AG04450 (cell line): ENCODE data around the gene DPP4. TPM values are rescaled to one million over a fixed set of nuclear protein-coding genes. Genes with fewer than 3 reads are reported as not detected.

Experiments used
- CTCF ChIA-PET: fragments of 300-600, 350-600 bp; formaldehyde crosslinking; extraction: SDS; loops from one replicate; lab custom pipeline; 2022; ENCODE audit warnings: antibody characterized with exemption, inconsistent platforms; lab: Charles Lee
- POLR2A ChIA-PET: fragments of 350-600 bp; formaldehyde crosslinking; extraction: SDS; loops from one replicate; lab custom pipeline; 2021; ENCODE audit warnings: antibody characterized with exemption, inconsistent platforms; lab: Yijun Ruan, JAX
- DNase-seq: peaks from one replicate; pipeline ENCODE4 v3.0.0-alpha.2; 2011; ENCODE audit warnings: low read depth, low spot score
- H3K27ac ChIP-seq: one replicate; pipeline ENCODE4 v1.5.1; 2012; ENCODE audit warnings: low read depth, low read length, control low read depth
- H3K27me3 ChIP-seq: one replicate; pipeline ENCODE4 v1.6.0; 2012; ENCODE audit warnings: low read length; ENCODE audit not compliant: control insufficient read depth, insufficient read depth
- H3K4me3 ChIP-seq: 2 replicates; pipeline ENCODE4 v1.5.1; 2011; ENCODE audit warnings: mild to moderate bottlenecking, low read depth, low read length, control low read depth
- H3K9me3 ChIP-seq: 2 replicates; pipeline ENCODE4 v1.5.1; 2012; ENCODE audit warnings: low read length; ENCODE audit not compliant: control insufficient read depth, insufficient read depth
- polyA plus RNA-seq: library from polyadenylated mRNA; depleted of rRNA; stranded (reverse); fragments of >200 nt; gene quantifications from 2 replicates; pipeline ENCODE4 v1.2.3, GENCODE V29; 2011
- TF ChIP-seq, protein P1 (sequence below): IDR thresholded peaks from 2 replicates; pipeline ENCODE4 v1.5.1; 2011; ENCODE audit warnings: low read depth, low read length, control low read depth, inconsistent platforms

The DPP4 gene
- polyA plus RNA-seq, 1 experiment = 61.0 TPM

DNA sequence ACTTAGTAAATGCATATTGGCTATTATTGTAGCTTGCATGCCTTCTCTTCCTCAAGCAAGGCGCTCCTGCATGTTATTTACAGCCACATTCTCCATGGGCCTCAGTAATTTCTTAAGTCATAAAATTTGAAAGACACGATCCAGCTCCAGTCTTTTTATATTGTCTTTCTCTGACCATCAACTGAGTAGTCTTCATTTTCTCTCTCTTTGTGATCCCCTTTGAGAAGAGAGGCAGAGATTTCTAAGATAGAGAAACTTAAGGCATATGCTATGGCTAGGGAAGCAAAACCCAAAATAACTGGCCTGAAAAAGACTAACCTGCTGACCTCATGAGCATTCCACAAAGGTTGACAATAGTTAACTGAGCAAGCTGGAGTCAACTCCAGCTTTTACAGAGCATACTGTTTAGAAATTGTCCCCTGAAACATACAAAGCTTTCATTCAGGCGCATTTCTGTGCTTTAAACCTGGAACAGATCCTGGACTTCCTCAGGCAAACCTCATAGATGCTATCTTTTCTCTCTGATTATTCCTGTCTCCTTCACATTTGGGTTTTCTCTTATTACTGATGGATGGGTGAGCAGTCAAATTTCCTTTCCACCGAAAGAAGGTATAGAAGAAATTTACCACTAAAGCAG is 4.6 kb downstream of the DPP4 start:
- no peak overlapping the region for H3K4me3 ChIP-seq
- TF ChIP-seq, protein P1, sequence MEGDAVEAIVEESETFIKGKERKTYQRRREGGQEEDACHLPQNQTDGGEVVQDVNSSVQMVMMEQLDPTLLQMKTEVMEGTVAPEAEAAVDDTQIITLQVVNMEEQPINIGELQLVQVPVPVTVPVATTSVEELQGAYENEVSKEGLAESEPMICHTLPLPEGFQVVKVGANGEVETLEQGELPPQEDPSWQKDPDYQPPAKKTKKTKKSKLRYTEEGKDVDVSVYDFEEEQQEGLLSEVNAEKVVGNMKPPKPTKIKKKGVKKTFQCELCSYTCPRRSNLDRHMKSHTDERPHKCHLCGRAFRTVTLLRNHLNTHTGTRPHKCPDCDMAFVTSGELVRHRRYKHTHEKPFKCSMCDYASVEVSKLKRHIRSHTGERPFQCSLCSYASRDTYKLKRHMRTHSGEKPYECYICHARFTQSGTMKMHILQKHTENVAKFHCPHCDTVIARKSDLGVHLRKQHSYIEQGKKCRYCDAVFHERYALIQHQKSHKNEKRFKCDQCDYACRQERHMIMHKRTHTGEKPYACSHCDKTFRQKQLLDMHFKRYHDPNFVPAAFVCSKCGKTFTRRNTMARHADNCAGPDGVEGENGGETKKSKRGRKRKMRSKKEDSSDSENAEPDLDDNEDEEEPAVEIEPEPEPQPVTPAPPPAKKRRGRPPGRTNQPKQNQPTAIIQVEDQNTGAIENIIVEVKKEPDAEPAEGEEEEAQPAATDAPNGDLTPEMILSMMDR = no peak

DNA sequence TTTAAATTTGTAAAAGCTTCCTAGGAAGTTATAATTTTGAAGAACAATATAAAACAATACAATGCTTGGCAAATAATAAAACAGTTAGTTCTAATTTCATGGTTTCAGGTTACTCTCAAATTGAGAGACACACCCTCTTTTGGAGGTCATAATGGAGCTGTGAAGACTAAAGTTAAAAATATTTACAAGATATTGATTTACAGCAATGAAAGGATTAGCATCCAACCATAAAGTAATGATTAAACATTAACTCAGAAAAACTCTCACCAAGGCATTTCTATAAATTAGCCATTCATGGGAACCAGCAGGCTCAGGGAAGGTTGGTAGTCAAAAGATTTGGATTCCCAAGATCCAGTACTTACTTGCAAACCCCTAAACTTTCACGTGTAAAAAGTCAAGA is 6.4 kb downstream of the DPP4 start:
- TF ChIP-seq, protein P1 = no peak
- ChIA-PET POLR2A (no interaction called here), CTCF (interaction anchor here (1.4 kb wide), 2 partner anchors 21 to 230 kb away, joined by 3 to 4 read pairs; no protein-coding TSS in a partner anchor)
- H3K9me3 ChIP-seq = no peaks in the 10 kb centered on the region
- H3K27me3 ChIP-seq = no peaks in the 10 kb centered on the region
- no peak overlapping the region for H3K4me3 ChIP-seq
- no peak for DNase-seq
- no peak overlapping the region for H3K27ac ChIP-seq

More for the DNA sequence above, 4.6 kb downstream of the DPP4 start:
- ChIA-PET POLR2A (no interaction called here), CTCF (no interaction called here)
- Histone ChIP-seq H3K27ac (no peak overlapping the region), H3K27me3 (no peaks in the 10 kb centered on the region), H3K9me3 (no peaks in the 10 kb centered on the region)
- no peak for DNase-seq

DNA sequence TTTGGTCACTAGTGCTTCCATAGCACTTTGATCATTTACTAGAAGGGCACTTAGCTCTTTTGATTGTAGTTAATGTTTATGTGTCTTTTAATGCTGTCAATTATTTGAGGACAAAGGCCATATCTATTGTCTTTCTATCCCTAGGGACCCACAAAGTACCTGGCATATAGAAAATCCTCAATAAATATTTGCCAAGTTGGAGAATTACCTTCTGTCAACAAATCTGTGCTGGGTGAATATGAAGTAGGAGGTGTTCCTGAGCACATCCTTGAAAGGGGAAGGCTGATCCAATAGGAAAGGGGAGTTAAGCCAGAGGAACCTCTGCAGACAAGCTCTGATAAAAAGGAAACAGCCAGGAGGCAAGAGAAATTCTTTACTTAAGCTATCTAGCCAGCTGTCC is 8.2 kb downstream of the DPP4 start:
- Histone ChIP-seq H3K27me3 (no peaks in the 10 kb centered on the region), H3K4me3 (no peak overlapping the region), H3K9me3 (no peaks in the 10 kb centered on the region), H3K27ac (no peak overlapping the region)
- CTCF ChIA-PET = no interaction called here
- no peak for DNase-seq
- POLR2A ChIA-PET = no interaction called here
- TF ChIP-seq, protein P1 = no peak

DNA sequence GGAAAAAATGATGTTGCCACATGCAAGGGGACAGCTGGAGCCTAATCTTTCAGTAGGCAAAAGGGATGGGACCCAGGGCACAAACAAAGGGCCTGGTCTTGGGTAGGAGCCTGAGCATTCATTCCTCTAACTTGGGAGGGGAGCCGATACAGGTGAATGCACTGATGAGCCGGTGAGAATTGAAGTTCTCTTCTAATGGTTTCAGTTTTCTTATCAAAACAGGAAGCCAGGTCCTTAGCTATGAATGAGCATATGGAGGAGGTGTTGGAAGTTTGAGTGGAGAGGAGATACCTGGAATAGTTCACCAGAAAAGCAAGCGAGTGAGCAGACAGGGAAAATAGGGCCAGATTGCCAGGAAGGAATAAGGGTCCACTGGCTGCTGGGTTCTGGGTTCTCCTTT is 10.1 kb downstream of the DPP4 start:
- no peak overlapping the region for H3K27ac ChIP-seq
- TF ChIP-seq, protein P1 = no peak
- POLR2A ChIA-PET = no interaction called here
- no peaks in the 10 kb centered on the region for H3K9me3 ChIP-seq
- CTCF ChIA-PET = no interaction called here
- H3K27me3 ChIP-seq = no peaks in the 10 kb centered on the region
- no peak for DNase-seq
- H3K4me3 ChIP-seq = no peak overlapping the region

DNA sequence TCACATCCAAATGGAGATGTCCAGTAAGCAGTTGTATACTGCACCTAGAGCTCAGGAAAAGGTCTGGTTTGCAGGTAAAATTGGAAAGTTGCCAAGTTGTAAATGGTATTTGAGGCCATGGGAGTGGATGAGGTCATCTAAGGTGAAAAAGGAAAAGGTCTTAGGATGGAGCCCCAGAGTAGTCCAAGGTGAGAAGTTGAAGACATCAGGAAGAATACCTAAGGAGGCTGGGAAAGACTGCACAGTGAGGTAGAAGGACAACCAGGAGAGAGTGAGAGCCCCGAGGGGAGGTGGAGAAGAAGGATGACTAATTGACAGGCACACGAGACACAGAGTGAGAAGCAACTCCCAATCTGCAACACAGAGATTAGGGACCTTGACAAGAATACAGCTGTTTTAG is 10.7 kb downstream of the DPP4 start:
- DNase-seq = no peak

More for the DNA sequence above, 10.7 kb downstream of the DPP4 start:
- no peak overlapping the region for H3K27ac ChIP-seq
- no peaks in the 10 kb centered on the region for H3K27me3 ChIP-seq
- H3K4me3 ChIP-seq = no peak overlapping the region
- CTCF ChIA-PET = no interaction called here
- POLR2A ChIA-PET = no interaction called here
- TF ChIP-seq, protein P1 = no peak
- H3K9me3 ChIP-seq = no peaks in the 10 kb centered on the region
